ENCODE data around the gene TROAP. TPM values are rescaled to one million over a fixed set of nuclear protein-coding genes. Genes with fewer than 3 reads are reported as not detected.

TROAP gene
- total RNA-seq, 3 donors from 2014 or later (not counting 1 experiment from before 2014, with no cell fraction given) = 0.58 to 3.0 (median 2.2) TPM

- 85% methylated on average over 4 of the region's 6 CpGs for WGBS (ENCODE audit: insufficient coverage)
- peaks cover 48% of the 10 kb centered on the region for H3K27me3 ChIP-seq (ENCODE audit: control insufficient read depth, insufficient read depth, low read length)
- no peak overlapping the region for H3K4me3 Mint-ChIP-seq
- no peaks in the 10 kb centered on the region for H3K36me3 ChIP-seq (ENCODE audit: control insufficient read depth, insufficient read depth, low read length)
- DNase-seq (no peak), ATAC-seq (no peak)
- H3K27ac Mint-ChIP-seq = no peak overlapping the region
- no peaks in the 10 kb centered on the region for H3K9me3 Mint-ChIP-seq
- intact Hi-C loops (cut with micrococcal nuclease) = no loop called here
- H3K4me3 ChIP-seq (ENCODE audit: low read length) = no peak overlapping the region
- H3K27me3 Mint-ChIP-seq (ENCODE audit: low read depth in 2 of 2) = peaks cover 61 to 65% of the 10 kb centered on the region in 2 donors
- H3K4me1 Mint-ChIP-seq = peaks cover 16 to 26% of the 10 kb centered on the region in 2 donors
- no peaks in the 10 kb centered on the region for H3K9me3 ChIP-seq (ENCODE audit: control insufficient read depth, insufficient read depth, low read length)
- H3K4me1 ChIP-seq (ENCODE audit: control insufficient read depth, insufficient read depth, low read length) = peaks cover 38% of the 10 kb centered on the region
- no peak overlapping the region for H3K27ac ChIP-seq (ENCODE audit: low read length)
- no peak for TF ChIP-seq CTCF (IDR thresholded peaks at IDR 0.05)
- H3K36me3 Mint-ChIP-seq = no peaks in the 10 kb centered on the region
These were observed 15.9 kb downstream of the TROAP start for GRCh38 chr12:49338830-49339463.

- no peak for TF ChIP-seq CTCF (IDR thresholded peaks at IDR 0.05)
- peaks cover 16 to 26% of the 10 kb centered on the region in 2 donors for H3K4me1 Mint-ChIP-seq
- H3K36me3 Mint-ChIP-seq = no peaks in the 10 kb centered on the region
- intact Hi-C loops (cut with micrococcal nuclease) = no loop called here
- no peaks in the 10 kb centered on the region for H3K36me3 ChIP-seq (ENCODE audit: control insufficient read depth, insufficient read depth, low read length)
- H3K4me1 ChIP-seq (ENCODE audit: control insufficient read depth, insufficient read depth, low read length) = peaks cover 41% of the 10 kb centered on the region
- H3K27ac Mint-ChIP-seq = no peak overlapping the region
- ATAC-seq = no peak
- no peaks in the 10 kb centered on the region for H3K9me3 Mint-ChIP-seq
- no peak for DNase-seq
- H3K4me3 ChIP-seq (ENCODE audit: low read length) = no peak overlapping the region
- no peak overlapping the region for H3K4me3 Mint-ChIP-seq
- H3K27me3 Mint-ChIP-seq (ENCODE audit: low read depth in 2 of 2) = peaks cover 58 to 68% of the 10 kb centered on the region in 2 donors
- no peak overlapping the region for H3K27ac ChIP-seq (ENCODE audit: low read length)
- peaks cover 51% of the 10 kb centered on the region for H3K27me3 ChIP-seq (ENCODE audit: control insufficient read depth, insufficient read depth, low read length)
- H3K9me3 ChIP-seq (ENCODE audit: control insufficient read depth, insufficient read depth, low read length) = no peaks in the 10 kb centered on the region
- WGBS (ENCODE audit: insufficient coverage) = 69% methylated on average over 5 of the region's 5 CpGs
These were observed 16.4 kb downstream of the TROAP start for GRCh38 chr12:49339464-49339861.

- H3K4me1 Mint-ChIP-seq = peaks cover 16 to 27% of the 10 kb centered on the region in 2 donors
- Histone ChIP-seq H3K27me3 (ENCODE audit: control insufficient read depth, insufficient read depth, low read length) (peaks cover 48% of the 10 kb centered on the region), H3K27ac (ENCODE audit: low read length) (no peak overlapping the region), H3K9me3 (ENCODE audit: control insufficient read depth, insufficient read depth, low read length) (no peaks in the 10 kb centered on the region), H3K4me1 (ENCODE audit: control insufficient read depth, insufficient read depth, low read length) (peaks cover 49% of the 10 kb centered on the region), H3K4me3 (ENCODE audit: low read length) (no peak overlapping the region), H3K36me3 (ENCODE audit: control insufficient read depth, insufficient read depth, low read length) (no peaks in the 10 kb centered on the region)
- 54% methylated on average over 5 of the region's 6 CpGs for WGBS (ENCODE audit: insufficient coverage)
- H3K27me3 Mint-ChIP-seq (ENCODE audit: low read depth in 2 of 2) = peaks cover 50 to 63% of the 10 kb centered on the region in 2 donors
- no peaks in the 10 kb centered on the region for H3K36me3 Mint-ChIP-seq
- no peak for ATAC-seq
- H3K4me3 Mint-ChIP-seq = peak overlapping the region; percentile 63
- TF ChIP-seq CTCF (IDR thresholded peaks at IDR 0.05) = no peak
- intact Hi-C loops (cut with micrococcal nuclease) = no loop called here
- no peak for DNase-seq
- no peak overlapping the region for H3K27ac Mint-ChIP-seq
- H3K9me3 Mint-ChIP-seq = no peaks in the 10 kb centered on the region
These were observed 17.2 kb downstream of the TROAP start for GRCh38 chr12:49340095-49340870.

Measured in natural killer cell (primary cell).